Astrocyte of the hippocampus (primary cell): ENCODE data around the gene IGSF3.
A peak's percentile ranks its signal among the peaks of the same experiment; 100 is the strongest.
"Not testable (repeated sequence)": the region's sequence is repeated elsewhere in the genome, so short reads cannot be mapped to it uniquely, and the experiment has no call there.

Experiments
- DNase-seq: peaks from one replicate; pipeline ENCODE4 v3.0.0; 2011; ENCODE audit warnings: low read depth, low spot score

IGSF3 gene

GRCh38 chr1:116664366-116664977 is 3.1 kb downstream of the IGSF3 start:
- no peak for DNase-seq

DNA sequence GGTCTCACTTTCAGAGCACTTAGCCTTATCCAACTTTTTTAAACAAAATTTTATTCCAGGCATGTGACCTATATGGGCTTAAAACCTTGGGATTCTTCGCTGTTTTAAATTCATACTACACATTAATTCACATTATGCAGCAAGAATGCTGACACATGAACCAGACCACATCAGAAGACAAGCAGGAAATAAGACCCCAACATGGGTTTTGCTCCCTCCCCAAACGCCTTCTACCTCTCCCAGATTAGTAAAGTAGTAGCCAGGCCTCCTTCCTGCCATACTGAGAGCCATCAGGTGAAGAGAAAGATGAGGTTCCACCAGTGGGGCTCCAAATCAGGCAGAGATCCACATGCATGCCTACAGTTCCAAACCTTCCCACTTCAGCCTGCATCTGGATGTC is 3.7 kb downstream of the IGSF3 start:
- DNase-seq, result no peak

GRCh38 chr1:116661633-116662032 is 5.9 kb downstream of the IGSF3 start:
- no peak for DNase-seq

DNA sequence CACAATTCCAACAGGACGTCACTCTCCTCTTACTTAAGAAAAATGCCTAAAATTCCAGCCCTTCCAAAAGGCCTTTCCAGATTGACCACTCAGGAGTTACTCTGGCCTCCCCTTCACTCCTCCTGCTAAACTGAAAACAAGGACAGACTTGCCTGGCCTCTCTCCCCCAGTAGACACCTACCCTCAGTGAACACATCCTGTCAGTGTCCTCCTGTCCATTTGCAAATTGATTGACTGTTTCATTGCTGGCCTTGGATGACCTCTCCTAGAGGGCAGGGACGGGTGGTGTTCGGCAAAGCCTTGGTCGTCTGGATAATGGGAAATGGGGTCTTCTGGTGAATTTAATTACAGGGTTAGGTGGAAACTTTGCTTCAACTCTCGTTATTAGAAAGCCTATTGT is 8.9 kb downstream of the IGSF3 start:
- DNase-seq, result not testable (repeated sequence)

DNA sequence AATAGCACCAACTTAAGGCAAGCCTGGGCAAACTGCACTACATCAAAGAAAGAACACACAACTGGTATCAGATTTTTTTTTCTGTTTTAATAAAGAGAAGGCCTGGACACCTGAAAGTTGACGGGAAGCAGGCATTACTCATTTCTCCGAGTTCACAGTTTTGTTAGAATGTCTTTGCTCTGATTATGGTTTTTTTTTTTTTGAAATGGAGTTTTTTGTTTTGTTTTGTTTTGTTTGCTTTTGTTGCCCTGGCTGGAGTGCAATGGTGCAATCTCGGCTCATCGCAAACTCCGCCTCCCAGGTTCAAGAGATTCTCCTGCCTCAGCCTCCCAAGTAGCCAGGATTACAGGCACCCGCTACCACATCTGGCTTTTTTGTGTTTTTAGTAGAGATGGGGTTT is 9.7 kb downstream of the IGSF3 start:
- not testable (repeated sequence) for DNase-seq

- DNase-seq, result no peak
Measured at GRCh38 chr1:116654351-116654750, 13.2 kb downstream of the IGSF3 start.

- DNase-seq, result not testable (repeated sequence)
Measured at GRCh38 chr1:116652598-116652997, 14.9 kb downstream of the IGSF3 start.

GRCh38 chr1:116650781-116651180 is 16.8 kb downstream of the IGSF3 start:
- DNase-seq, result not testable (repeated sequence)

DNA sequence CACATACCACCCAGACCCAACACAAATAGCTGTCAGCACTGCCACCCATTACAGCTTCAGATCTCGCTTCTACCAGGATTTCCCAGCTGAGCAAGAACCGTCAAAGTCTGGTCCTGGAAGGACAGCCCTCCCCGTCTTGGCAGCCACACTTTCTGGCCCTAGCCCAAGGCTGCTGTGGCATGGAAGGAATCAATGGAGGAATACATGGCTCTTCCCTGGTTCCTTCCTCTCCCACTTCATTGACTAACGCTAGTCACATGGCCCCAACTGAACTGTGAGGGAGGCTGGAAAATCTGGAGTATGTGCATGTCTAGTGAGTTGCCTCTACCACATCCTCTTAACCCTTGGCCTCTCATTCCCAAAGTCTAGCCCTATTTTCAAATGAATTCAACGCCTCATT is 18.5 kb downstream of the IGSF3 start:
- not testable (repeated sequence) for DNase-seq

DNA sequence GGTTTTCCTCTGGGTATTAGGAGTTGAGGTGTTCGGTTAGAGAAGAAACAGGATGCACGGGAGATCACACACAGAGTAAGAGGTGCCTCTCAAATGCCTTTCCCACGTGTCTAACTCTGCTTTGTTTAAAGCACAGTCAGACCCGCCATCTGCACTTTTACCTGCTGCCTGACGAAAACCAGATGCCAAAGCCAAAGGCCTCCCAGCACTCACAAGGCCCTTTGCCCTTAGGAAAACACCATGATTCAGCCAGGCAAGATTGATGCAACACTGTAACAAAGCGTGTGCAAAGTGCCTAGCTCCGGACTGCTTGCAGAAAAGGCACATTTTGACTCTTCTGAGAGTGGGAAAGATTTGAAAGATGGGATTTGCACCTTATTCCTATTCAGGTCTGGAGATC is 19.2 kb downstream of the IGSF3 start:
- not testable (repeated sequence) for DNase-seq

GRCh38 chr1:116647186-116647585 is 20.3 kb downstream of the IGSF3 start:
- not testable (repeated sequence) for DNase-seq

DNA sequence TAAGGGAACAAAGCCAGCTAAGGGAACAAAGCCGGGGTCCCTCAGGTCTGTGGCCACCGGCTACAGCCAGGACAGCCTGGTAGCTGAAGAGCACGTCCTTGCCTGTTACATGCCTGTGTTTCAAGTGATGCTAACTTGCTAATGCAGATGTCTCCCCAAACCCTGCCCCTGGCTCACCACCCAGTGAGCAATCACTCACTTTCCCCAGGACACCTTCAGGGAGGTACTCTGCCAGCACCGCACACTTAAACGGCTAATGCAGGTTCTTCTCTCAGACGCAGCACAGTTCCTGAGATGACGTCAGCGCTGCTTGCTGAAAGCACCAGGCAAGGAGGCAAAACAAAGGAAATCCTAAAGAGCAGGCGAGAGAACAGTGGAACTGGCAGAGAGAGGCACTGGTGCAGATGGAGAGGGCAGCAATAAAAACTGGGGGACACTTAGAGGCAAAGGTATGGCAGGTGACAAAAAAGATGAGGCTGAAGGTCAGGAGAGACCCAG is 20.8 kb downstream of the IGSF3 start:
- peak; percentile 79 for DNase-seq

- DNase-seq, result not testable (repeated sequence)
Measured at GRCh38 chr1:116645802-116646672, 21.5 kb downstream of the IGSF3 start.

- DNase-seq, result not testable (repeated sequence)
Measured at GRCh38 chr1:116644993-116645392, 22.5 kb downstream of the IGSF3 start.

GRCh38 chr1:116644096-116644495 is 23.4 kb downstream of the IGSF3 start:
- DNase-seq, result peak; percentile 13

- DNase-seq, result not testable (repeated sequence)
Measured at GRCh38 chr1:116643281-116643751, 24.2 kb downstream of the IGSF3 start.

GRCh38 chr1:116642311-116643280 is 24.9 kb downstream of the IGSF3 start:
- not testable (repeated sequence) for DNase-seq

DNA sequence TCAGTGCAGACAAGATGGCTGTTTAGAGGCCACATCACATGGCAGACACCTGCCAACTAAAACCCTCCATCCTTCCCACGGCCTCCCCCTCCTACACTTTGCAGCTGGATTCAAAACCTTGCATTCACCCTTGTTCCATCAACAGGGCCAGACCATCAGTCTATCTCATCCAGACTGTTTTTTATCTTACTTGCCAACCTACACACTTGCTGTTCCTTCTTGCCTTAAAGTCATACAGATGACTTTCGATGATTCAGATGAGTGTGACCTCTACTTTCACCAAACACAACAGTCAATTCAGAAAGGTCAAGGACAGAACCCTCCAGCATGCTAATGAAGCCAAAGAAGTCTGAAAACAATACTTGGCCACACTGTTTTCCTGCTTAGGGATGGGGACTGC is 29.9 kb downstream of the IGSF3 start:
- DNase-seq, result not testable (repeated sequence)

- DNase-seq, result not testable (repeated sequence)
Measured at GRCh38 chr1:116636584-116636983, 30.9 kb downstream of the IGSF3 start.

GRCh38 chr1:116634386-116634785 is 33.1 kb downstream of the IGSF3 start:
- DNase-seq, result not testable (repeated sequence)
